AG10803 (cell line): ENCODE measurements around the gene DNAJB8.

ENCODE experiments used
- DNase-seq: peaks from one replicate; pipeline ENCODE4 v3.0.0; 2010; ENCODE audit warnings: low read depth
- H3K4me3 ChIP-seq: 2 replicates; pipeline ENCODE4 v1.5.1; 2011; ENCODE audit warnings: mild to moderate bottlenecking, low read length, control low read depth
- CTCF ChIP-seq: conservative IDR thresholded peaks from 2 replicates; pipeline ENCODE4 v1.5.1; 2011; ENCODE audit warnings: mild to moderate bottlenecking, low read length, control low read depth, inconsistent platforms

Gene DNAJB8

GRCh38 chr3:128416578-128417211 is 50.0 kb downstream of the DNAJB8 start:
- H3K4me3 ChIP-seq = no peak overlapping the region
- no peak for TF ChIP-seq CTCF
- DNase-seq = peak; percentile 85

- TF ChIP-seq CTCF = no peak
- H3K4me3 ChIP-seq = no peak overlapping the region
Measured at GRCh38 chr3:128415773-128416577, 50.7 kb downstream of the DNAJB8 start.

GRCh38 chr3:128415200-128415772 is 51.4 kb downstream of the DNAJB8 start:
- H3K4me3 ChIP-seq = no peak overlapping the region
- no peak for DNase-seq
- TF ChIP-seq CTCF = no peak

More at GRCh38 chr3:128415773-128416577, 50.7 kb downstream of the DNAJB8 start:
- DNase-seq = no peak

GRCh38 chr3:128413413-128414205 is 53.1 kb downstream of the DNAJB8 start:
- DNase-seq = no peak
- H3K4me3 ChIP-seq = no peak overlapping the region
- no peak for TF ChIP-seq CTCF

- no peak overlapping the region for H3K4me3 ChIP-seq
- TF ChIP-seq CTCF = no peak
- no peak for DNase-seq
Measured at GRCh38 chr3:128413003-128413370, 53.7 kb downstream of the DNAJB8 start.
